D721Med (cell line): Measurements from ENCODE around the gene LDLRAD4.

Experiments used
- DNase-seq: peaks from one replicate; pipeline ENCODE4 v3.0.0; 2011; ENCODE audit warnings: low spot score; ENCODE audit not compliant: insufficient read length
- FAIRE-seq: peaks from 2 replicates; lab custom pipeline; 2011; peaks lifted over from hg19 to GRCh38; lab: Jason Lieb, UNC
- CTCF ChIP-seq: IDR thresholded peaks from 2 replicates; pipeline ENCODE4 v1.5.1; 2012; ENCODE audit warnings: mild to moderate bottlenecking, control low read depth; ENCODE audit not compliant: insufficient read depth; ENCODE audit errors: missing control alignments

The LDLRAD4 gene

GRCh38 chr18:13227910-13228309, 9.3 kb downstream of the LDLRAD4 start:
- TF ChIP-seq CTCF: no peak
- DNase-seq (no peak), FAIRE-seq (no peak)

- TF ChIP-seq CTCF: no peak
- no peak for DNase-seq
- FAIRE-seq: no peak
Observed at GRCh38 chr18:13229001-13229671, 10.6 kb downstream of the LDLRAD4 start.

GRCh38 chr18:13231151-13231550, 12.6 kb downstream of the LDLRAD4 start:
- no peak for DNase-seq
- no peak for FAIRE-seq
- no peak for TF ChIP-seq CTCF

- DNase-seq (no peak), FAIRE-seq (no peak)
- no peak for TF ChIP-seq CTCF
Observed at GRCh38 chr18:13232086-13232917, 13.7 kb downstream of the LDLRAD4 start.

GRCh38 chr18:13232971-13233786, 14.6 kb downstream of the LDLRAD4 start:
- no peak for TF ChIP-seq CTCF
- DNase-seq: no peak
- no peak for FAIRE-seq

- TF ChIP-seq CTCF: no peak
- FAIRE-seq: no peak
Observed at GRCh38 chr18:13233787-13234783, 15.5 kb downstream of the LDLRAD4 start.

More at GRCh38 chr18:13233787-13234783, 15.5 kb downstream of the LDLRAD4 start:
- no peak for DNase-seq
